ENCODE measurements around the gene PROCA1. TPM values are rescaled to one million over a fixed set of nuclear protein-coding genes. Genes with fewer than 3 reads are reported as not detected.

PROCA1 gene
- total RNA-seq, 2 experiments from 2014 or later: 2.1 to 3.1 TPM

- no peaks in the 10 kb centered on the region for H3K36me3 Mint-ChIP-seq (ENCODE audit: low read depth)
- intact Hi-C loops (cut with micrococcal nuclease): loop anchor here (1.0 to 2.0 kb wide), 4 partner anchors 8 to 66 kb away; partner anchors contain the start of genes BLTP2, NEK8, RPL23A and SUPT6H
- CTCF ChIA-PET: interaction anchor here (0.7 to 3.4 kb wide), 5 partner anchors 9 to 1220 kb away, joined by 3 to 12 read pairs (median 7); partner anchors contain the start of genes RPL23A and TLCD1
- peaks cover 16% of the 10 kb centered on the region for H3K27me3 Mint-ChIP-seq (ENCODE audit: low read depth)
- H3K9me3 Mint-ChIP-seq: no peaks in the 10 kb centered on the region
- H3K4me1 Mint-ChIP-seq (ENCODE audit: low read depth): peaks cover 17% of the 10 kb centered on the region
- peak overlapping the region; percentile 79 for H3K4me3 Mint-ChIP-seq
- DNase-seq: peak; percentile 92
- H3K27ac Mint-ChIP-seq: peak overlapping the region; percentile 79
These were observed 596 bp downstream of the PROCA1 start for GRCh38 chr17:28710861-28711722.

- no peak overlapping the region for H3K27ac Mint-ChIP-seq
- intact Hi-C loops (cut with micrococcal nuclease): no loop called here
- CTCF ChIA-PET: no interaction called here
These were observed 4.4 kb downstream of the PROCA1 start for GRCh38 chr17:28707339-28707720.

GRCh38 chr17:28706471-28707338 is 5.0 kb downstream of the PROCA1 start:
- no peak overlapping the region for H3K4me3 Mint-ChIP-seq

More at GRCh38 chr17:28707339-28707720, 4.4 kb downstream of the PROCA1 start:
- Mint-ChIP-seq H3K9me3 (no peaks in the 10 kb centered on the region), H3K27me3 (ENCODE audit: low read depth) (peaks cover under 1% of the 10 kb centered on the region), H3K4me3 (no peak overlapping the region), H3K36me3 (ENCODE audit: low read depth) (peaks cover 11% of the 10 kb centered on the region), H3K4me1 (ENCODE audit: low read depth) (peaks cover 15% of the 10 kb centered on the region)
- no peak for DNase-seq

GRCh38 chr17:28705728-28706334 is 5.9 kb downstream of the PROCA1 start:
- Mint-ChIP-seq H3K9me3 (no peaks in the 10 kb centered on the region), H3K27ac (no peak overlapping the region), H3K27me3 (ENCODE audit: low read depth) (no peaks in the 10 kb centered on the region), H3K4me3 (no peak overlapping the region), H3K4me1 (ENCODE audit: low read depth) (peaks cover 4% of the 10 kb centered on the region), H3K36me3 (ENCODE audit: low read depth) (peaks cover 17% of the 10 kb centered on the region)
- CTCF ChIA-PET: no interaction called here
- intact Hi-C loops (cut with micrococcal nuclease): no loop called here
- DNase-seq: no peak

More at GRCh38 chr17:28706471-28707338, 5.0 kb downstream of the PROCA1 start:
- intact Hi-C loops (cut with micrococcal nuclease): no loop called here
- Mint-ChIP-seq H3K27ac (no peak overlapping the region), H3K27me3 (ENCODE audit: low read depth) (no peaks in the 10 kb centered on the region), H3K36me3 (ENCODE audit: low read depth) (peaks cover 14% of the 10 kb centered on the region), H3K4me1 (ENCODE audit: low read depth) (peaks cover 8% of the 10 kb centered on the region), H3K9me3 (no peaks in the 10 kb centered on the region)
- DNase-seq: no peak
- CTCF ChIA-PET: no interaction called here

GRCh38 chr17:28705074-28705659 is 6.5 kb downstream of the PROCA1 start:
- Mint-ChIP-seq H3K4me1 (ENCODE audit: low read depth) (no peaks in the 10 kb centered on the region), H3K36me3 (ENCODE audit: low read depth) (peaks cover 20% of the 10 kb centered on the region), H3K27me3 (ENCODE audit: low read depth) (no peaks in the 10 kb centered on the region), H3K4me3 (no peak overlapping the region), H3K9me3 (no peaks in the 10 kb centered on the region), H3K27ac (peak overlapping the region; percentile 22)
- no peak for DNase-seq
- intact Hi-C loops (cut with micrococcal nuclease): no loop called here
- CTCF ChIA-PET: no interaction called here

- no peak overlapping the region for H3K27ac Mint-ChIP-seq
- no peak overlapping the region for H3K4me3 Mint-ChIP-seq
- CTCF ChIA-PET: interaction anchor here (0.6 kb wide), 1 partner anchor 91 kb away, joined by 3 read pairs; no protein-coding TSS in a partner anchor
- intact Hi-C loops (cut with micrococcal nuclease): no loop called here
- H3K36me3 Mint-ChIP-seq (ENCODE audit: low read depth): peaks cover 25% of the 10 kb centered on the region
- H3K9me3 Mint-ChIP-seq: no peaks in the 10 kb centered on the region
- H3K4me1 Mint-ChIP-seq (ENCODE audit: low read depth): no peaks in the 10 kb centered on the region
- no peak for DNase-seq
- H3K27me3 Mint-ChIP-seq (ENCODE audit: low read depth): no peaks in the 10 kb centered on the region
These were observed 7.3 kb downstream of the PROCA1 start for GRCh38 chr17:28704219-28704858.

- Mint-ChIP-seq H3K4me3 (no peak overlapping the region), H3K4me1 (ENCODE audit: low read depth) (no peaks in the 10 kb centered on the region), H3K9me3 (no peaks in the 10 kb centered on the region), H3K27me3 (ENCODE audit: low read depth) (no peaks in the 10 kb centered on the region), H3K36me3 (ENCODE audit: low read depth) (peaks cover 28% of the 10 kb centered on the region), H3K27ac (no peak overlapping the region)
- CTCF ChIA-PET: interaction anchor here (0.6 kb wide), 1 partner anchor 91 kb away, joined by 3 read pairs; no protein-coding TSS in a partner anchor
- intact Hi-C loops (cut with micrococcal nuclease): no loop called here
- no peak for DNase-seq
These were observed 8.0 kb downstream of the PROCA1 start for GRCh38 chr17:28703552-28704218.

- CTCF ChIA-PET: no interaction called here
- H3K36me3 Mint-ChIP-seq (ENCODE audit: low read depth): peaks cover 28% of the 10 kb centered on the region
- H3K4me3 Mint-ChIP-seq: no peak overlapping the region
- H3K27me3 Mint-ChIP-seq (ENCODE audit: low read depth): no peaks in the 10 kb centered on the region
- no peaks in the 10 kb centered on the region for H3K4me1 Mint-ChIP-seq (ENCODE audit: low read depth)
- intact Hi-C loops (cut with micrococcal nuclease): no loop called here
- H3K9me3 Mint-ChIP-seq: no peaks in the 10 kb centered on the region
- H3K27ac Mint-ChIP-seq: no peak overlapping the region
- no peak for DNase-seq
These were observed 8.9 kb downstream of the PROCA1 start for GRCh38 chr17:28702752-28703150.

GRCh38 chr17:28702026-28702751 is 9.5 kb downstream of the PROCA1 start:
- H3K36me3 Mint-ChIP-seq (ENCODE audit: low read depth): peaks cover 34% of the 10 kb centered on the region
- no peak overlapping the region for H3K27ac Mint-ChIP-seq
- intact Hi-C loops (cut with micrococcal nuclease): no loop called here
- CTCF ChIA-PET: no interaction called here
- DNase-seq: no peak
- H3K27me3 Mint-ChIP-seq (ENCODE audit: low read depth): no peaks in the 10 kb centered on the region
- no peaks in the 10 kb centered on the region for H3K9me3 Mint-ChIP-seq
- no peaks in the 10 kb centered on the region for H3K4me1 Mint-ChIP-seq (ENCODE audit: low read depth)
- no peak overlapping the region for H3K4me3 Mint-ChIP-seq

GRCh38 chr17:28700830-28701492 is 10.7 kb downstream of the PROCA1 start:
- intact Hi-C loops (cut with micrococcal nuclease): no loop called here
- CTCF ChIA-PET: no interaction called here
- Mint-ChIP-seq H3K4me1 (ENCODE audit: low read depth) (no peaks in the 10 kb centered on the region), H3K4me3 (no peak overlapping the region), H3K36me3 (ENCODE audit: low read depth) (peaks cover 37% of the 10 kb centered on the region), H3K27me3 (ENCODE audit: low read depth) (no peaks in the 10 kb centered on the region), H3K27ac (no peak overlapping the region), H3K9me3 (no peaks in the 10 kb centered on the region)
- DNase-seq: no peak
